T-helper 1 cell treated with Interleukin-12 subunit alpha and Interleukin-12 subunit beta and Interleukin-4 antibody, amounts not matched to agents 30 μg/mL and 1 μg/mL, for 36 hours (primary cell): ENCODE results near the gene KLHL40.

Experiments
- H3K27ac Mint-ChIP-seq: one replicate; pipeline ENCODE4 v1.8.0; 2021; ENCODE audit warnings: mild to moderate bottlenecking, mixed read lengths
- H3K27me3 Mint-ChIP-seq: one replicate; pipeline ENCODE4 v1.8.0; 2021; ENCODE audit warnings: low read depth, mixed read lengths
- H3K36me3 Mint-ChIP-seq: one replicate; pipeline ENCODE4 v1.8.0; 2021; ENCODE audit warnings: low read depth, mixed read lengths
- H3K4me1 Mint-ChIP-seq: one replicate; pipeline ENCODE4 v1.8.0; 2021; ENCODE audit warnings: low read depth, mixed read lengths
- H3K4me3 Mint-ChIP-seq: one replicate; pipeline ENCODE4 v1.8.0; 2021; ENCODE audit warnings: mild to moderate bottlenecking, moderate library complexity, mixed read lengths
- H3K9me3 Mint-ChIP-seq: one replicate; pipeline ENCODE4 v1.8.0; 2021; ENCODE audit warnings: mixed read lengths

The KLHL40 gene

DNA sequence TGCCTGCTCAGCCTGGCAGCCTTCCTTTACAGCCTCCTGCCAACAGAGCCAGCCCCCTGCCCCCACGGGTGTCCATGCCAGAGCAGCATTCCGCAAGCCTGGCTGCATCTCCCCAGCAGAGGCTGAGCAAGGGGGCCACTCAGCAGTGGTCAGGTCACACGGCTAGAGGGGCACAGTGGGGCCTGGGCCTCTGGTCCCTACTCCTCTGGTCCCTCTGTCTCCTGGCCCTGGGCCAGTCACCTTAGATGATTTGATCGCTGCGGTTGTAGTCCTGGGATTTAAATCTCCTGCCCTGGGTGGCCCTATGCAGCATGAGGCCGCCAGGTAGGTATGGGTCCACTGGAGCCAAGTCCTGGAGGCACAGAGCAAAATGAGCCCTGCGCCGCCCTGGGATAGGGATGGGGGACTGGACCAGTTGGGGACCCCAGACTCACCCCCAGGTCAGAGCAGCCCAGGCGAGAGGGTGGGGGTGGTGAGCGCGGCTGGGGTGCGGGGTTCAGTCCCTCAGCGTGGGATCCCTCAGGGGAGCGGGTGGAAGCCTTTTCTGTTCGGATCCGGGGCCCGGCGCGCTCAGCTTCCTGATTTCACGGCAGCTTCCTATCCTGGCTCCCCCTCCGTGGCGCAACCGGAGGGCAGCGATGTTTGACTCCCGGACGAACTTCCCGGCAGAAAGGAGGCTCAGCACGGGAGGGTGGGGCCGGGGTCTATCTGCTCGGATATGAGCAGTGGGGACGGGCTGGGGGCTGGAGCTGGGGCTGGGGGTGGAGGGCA, 31.6 kb upstream of the KLHL40 start, which contains the start of gene ZBTB47:
Gene ZBTB47, plus strand, starts transcription at position 138 of the 771 bp plus-strand sequence. CDS start 4,659 bp downstream, outside the sequence.
- Mint-ChIP-seq H3K27me3 (no peaks in the 10 kb centered on the region), H3K4me1 (peaks cover 13% of the 10 kb centered on the region), H3K36me3 (peaks cover 2% of the 10 kb centered on the region), H3K27ac (peak within 1 kb of the TSS; percentile 72), H3K9me3 (no peaks in the 10 kb centered on the region), H3K4me3 (peak within 1 kb of the TSS; percentile 84)

DNA sequence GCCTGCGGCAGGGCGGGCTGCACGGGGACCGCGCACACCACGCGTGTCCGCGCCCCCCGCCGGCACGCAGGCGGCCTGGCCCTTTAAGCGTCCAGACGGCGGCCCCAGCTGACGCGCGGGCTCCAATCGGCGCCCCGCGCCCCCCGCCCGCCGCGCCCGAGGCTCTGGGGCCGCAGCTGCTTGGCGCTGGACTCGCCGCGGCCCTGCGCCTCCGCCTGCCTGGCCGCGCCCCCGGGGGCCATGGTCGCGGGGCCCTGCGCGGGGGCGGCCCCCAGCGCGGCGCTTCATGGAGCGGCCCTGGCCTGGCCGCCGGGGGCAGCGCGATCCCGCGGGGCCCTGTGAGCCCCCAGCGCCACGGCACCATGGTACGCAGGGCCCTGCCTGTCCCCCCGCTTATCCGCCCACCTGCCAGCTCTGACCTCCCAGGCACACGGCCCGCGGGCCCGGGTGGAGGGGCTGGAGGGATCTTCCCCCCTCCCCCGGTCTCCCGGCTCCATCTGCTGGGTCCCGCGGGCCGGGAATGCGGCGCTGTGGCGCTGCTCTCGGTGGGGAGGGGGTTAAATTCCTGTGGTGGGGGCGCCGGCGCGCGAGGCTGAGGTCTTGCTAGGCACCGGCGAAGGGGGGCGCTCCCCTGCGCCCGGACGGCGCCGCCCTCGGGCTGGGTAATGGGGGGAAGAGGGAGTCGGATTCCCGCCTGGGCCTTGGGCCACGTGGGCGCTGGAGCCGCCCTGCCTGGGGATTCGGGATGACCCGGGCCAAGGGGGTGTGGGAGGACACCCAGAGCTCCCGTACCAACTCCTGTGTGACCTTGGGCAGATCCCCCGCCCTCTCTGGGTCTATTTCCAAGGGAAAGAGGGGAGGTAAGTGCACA, 30.8 kb upstream of the KLHL40 start:
- peaks cover 13% of the 10 kb centered on the region for H3K4me1 Mint-ChIP-seq
- no peaks in the 10 kb centered on the region for H3K36me3 Mint-ChIP-seq
- no peak overlapping the region for H3K27ac Mint-ChIP-seq
- H3K27me3 Mint-ChIP-seq, result no peaks in the 10 kb centered on the region
- peak overlapping the region; percentile 34 for H3K4me3 Mint-ChIP-seq
- H3K9me3 Mint-ChIP-seq, result no peaks in the 10 kb centered on the region

DNA sequence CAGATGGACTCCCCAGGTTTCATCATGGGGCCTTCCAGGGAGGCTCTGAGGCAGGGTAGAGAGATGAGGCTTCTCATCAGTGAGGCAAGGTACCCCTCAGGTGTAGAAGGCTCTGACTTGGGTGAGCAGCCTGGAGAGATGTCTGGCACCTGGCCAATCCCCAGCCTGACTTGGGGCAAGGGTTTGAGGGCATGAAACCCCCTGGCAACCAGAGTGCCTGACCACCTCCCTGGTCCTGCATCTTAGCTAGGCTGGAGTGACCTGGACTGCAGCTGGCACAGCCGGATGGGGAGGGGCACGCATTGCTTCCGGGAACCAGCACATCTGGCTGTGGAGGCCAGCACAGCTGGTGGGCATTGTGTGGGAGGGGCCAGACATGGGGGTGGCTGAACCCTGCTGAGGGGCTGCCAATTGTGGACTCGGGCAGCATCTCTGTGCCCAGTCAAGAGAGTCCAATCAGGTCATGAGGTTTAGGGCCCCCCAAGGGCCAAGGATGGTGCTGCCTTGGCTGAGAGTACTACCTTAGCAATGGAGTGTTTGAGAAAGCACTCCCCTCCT, 29.9 kb upstream of the KLHL40 start:
- H3K9me3 Mint-ChIP-seq, result no peaks in the 10 kb centered on the region
- no peaks in the 10 kb centered on the region for H3K36me3 Mint-ChIP-seq
- H3K27me3 Mint-ChIP-seq, result no peaks in the 10 kb centered on the region
- no peak overlapping the region for H3K27ac Mint-ChIP-seq
- peaks cover 13% of the 10 kb centered on the region for H3K4me1 Mint-ChIP-seq
- peak overlapping the region; percentile 34 for H3K4me3 Mint-ChIP-seq

DNA sequence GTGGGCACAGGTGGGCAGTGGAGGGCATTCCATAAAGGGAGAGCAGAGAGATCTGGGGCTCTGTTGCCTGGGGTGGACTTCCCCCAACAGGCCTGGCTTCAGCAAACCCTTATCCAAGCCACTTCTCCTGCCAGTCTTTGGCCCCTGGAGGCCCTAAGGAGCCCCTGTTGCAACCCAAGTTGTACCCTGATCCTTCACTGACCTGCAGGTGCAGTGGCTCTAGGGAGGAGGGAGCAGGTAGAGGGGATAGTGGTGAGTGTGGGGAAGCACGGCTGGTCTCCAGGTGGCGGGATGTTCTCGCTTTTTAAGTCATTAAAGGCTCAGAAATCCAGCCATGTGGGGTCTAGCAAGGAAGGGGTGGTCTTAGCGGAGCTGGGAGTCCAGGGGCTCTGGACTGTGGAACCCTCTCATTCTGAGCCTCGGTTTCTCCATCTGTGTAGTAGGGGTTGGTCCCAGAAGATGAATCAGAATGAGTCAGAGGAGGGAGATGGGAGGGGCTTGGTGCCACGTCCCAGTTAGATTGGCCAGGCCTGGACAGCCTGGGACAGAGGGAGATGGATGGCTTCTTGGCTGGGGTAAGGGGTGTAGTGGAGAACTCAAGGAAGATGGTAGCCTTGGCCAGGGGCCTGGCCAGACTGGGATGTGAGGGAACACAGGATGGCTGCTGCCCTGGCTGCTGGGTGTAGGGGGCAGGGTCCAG, 29.2 kb upstream of the KLHL40 start:
- Mint-ChIP-seq H3K36me3 (no peaks in the 10 kb centered on the region), H3K4me3 (no peak overlapping the region), H3K27ac (no peak overlapping the region), H3K27me3 (no peaks in the 10 kb centered on the region), H3K9me3 (no peaks in the 10 kb centered on the region), H3K4me1 (peaks cover 13% of the 10 kb centered on the region)

DNA sequence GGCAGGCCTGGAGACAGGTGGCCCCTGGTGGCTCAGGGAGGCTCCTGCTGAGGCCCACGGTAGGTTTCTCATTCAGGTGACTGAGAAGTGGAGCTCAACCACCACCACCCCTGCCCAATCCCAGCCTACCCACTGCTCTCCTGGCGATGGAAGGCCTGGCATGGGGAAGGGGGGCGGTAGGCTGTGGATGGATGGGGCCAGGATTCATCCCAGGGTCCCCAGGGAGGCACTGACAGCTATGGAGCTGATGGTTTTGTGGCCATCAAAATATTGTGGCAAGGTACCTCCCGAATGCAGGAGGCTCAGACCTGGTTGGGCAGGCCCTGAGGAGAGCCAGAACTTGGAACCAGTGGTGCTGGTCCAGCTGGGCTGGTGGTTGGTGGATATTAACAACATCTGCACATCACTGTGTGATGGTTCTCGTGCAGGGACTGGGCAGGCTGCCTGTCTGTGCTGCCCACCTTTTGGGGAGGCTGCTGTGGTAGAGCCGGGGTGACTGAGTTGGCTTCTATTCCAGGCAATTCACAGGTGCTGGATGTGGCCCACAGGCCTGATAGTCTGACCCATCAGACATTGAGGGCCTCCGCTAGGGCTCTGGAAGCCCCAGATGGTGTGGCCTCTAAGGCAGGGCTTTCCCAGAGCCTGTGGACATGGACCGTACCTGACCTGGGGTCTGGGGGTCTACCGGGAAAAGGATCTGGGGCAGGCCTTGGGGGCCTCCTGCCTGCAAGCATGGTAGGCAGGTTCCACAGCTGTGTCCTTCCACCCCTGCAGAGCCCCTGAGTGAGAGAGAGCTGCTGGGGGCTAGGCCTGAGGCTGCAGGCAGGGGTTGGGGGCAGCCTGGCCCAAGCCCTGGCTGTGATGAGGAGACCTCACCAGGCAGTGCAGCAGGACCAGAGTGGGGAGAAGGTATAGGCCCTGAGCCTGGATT, 28.4 kb upstream of the KLHL40 start:
- H3K27me3 Mint-ChIP-seq, result no peaks in the 10 kb centered on the region
- H3K4me3 Mint-ChIP-seq, result no peak overlapping the region
- no peaks in the 10 kb centered on the region for H3K36me3 Mint-ChIP-seq
- peaks cover 13% of the 10 kb centered on the region for H3K4me1 Mint-ChIP-seq
- H3K27ac Mint-ChIP-seq, result no peak overlapping the region
- no peaks in the 10 kb centered on the region for H3K9me3 Mint-ChIP-seq

DNA sequence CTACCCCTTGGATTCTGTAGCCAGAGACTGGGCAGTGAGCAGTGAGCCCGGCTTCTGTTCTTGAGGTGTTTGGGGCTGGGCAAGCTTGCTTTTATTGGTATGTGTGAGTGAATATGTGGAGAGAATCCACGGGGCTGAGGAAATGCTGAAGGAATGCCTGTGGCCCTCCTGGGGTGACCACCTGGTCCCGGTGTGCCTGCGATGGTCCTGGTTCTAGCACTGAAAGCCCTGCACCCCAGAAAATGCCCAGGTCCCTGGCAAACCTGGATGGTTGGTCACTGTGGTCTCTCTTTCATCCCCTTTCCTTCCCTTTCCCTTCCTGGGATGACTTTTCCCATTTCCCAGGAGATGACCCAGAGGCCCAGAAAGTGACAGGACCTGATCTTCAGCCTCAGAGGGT, 27.7 kb upstream of the KLHL40 start:
- no peaks in the 10 kb centered on the region for H3K27me3 Mint-ChIP-seq
- H3K4me3 Mint-ChIP-seq, result no peak overlapping the region
- H3K27ac Mint-ChIP-seq, result peak overlapping the region; percentile 41
- no peaks in the 10 kb centered on the region for H3K36me3 Mint-ChIP-seq
- peaks cover 6% of the 10 kb centered on the region for H3K4me1 Mint-ChIP-seq
- H3K9me3 Mint-ChIP-seq, result no peaks in the 10 kb centered on the region

DNA sequence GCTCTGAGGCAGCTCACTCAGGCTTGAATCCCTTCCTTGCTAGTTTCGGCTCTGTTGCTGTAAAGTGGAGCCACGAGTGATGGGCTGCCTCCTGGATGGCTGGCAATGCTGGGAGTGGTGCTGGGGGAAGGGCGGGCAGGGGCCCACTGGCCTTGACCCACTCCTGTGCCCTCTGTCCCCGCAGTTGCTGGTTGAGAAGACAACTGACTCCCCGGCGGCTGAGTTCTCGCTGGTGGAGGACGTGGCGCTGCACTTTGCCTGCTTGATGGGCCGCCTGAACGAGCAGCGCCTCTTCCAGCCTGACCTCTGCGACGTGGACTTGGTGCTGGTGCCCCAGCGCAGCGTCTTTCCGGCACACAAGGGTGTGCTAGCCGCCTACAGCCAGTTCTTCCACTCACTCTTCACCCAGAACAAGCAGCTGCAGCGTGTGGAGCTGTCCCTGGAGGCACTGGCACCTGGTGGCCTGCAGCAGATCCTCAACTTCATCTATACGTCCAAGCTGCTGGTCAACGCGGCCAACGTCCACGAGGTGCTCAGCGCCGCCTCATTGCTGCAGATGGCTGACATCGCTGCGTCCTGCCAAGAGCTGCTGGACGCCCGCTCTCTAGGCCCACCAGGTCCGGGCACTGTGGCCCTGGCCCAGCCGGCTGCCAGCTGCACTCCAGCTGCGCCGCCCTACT, 27.1 kb upstream of the KLHL40 start:
- H3K9me3 Mint-ChIP-seq, result no peaks in the 10 kb centered on the region
- H3K4me3 Mint-ChIP-seq, result no peak overlapping the region
- H3K36me3 Mint-ChIP-seq, result no peaks in the 10 kb centered on the region
- H3K27me3 Mint-ChIP-seq, result no peaks in the 10 kb centered on the region
- H3K27ac Mint-ChIP-seq, result peak overlapping the region; percentile 41
- H3K4me1 Mint-ChIP-seq, result peaks cover under 1% of the 10 kb centered on the region

DNA sequence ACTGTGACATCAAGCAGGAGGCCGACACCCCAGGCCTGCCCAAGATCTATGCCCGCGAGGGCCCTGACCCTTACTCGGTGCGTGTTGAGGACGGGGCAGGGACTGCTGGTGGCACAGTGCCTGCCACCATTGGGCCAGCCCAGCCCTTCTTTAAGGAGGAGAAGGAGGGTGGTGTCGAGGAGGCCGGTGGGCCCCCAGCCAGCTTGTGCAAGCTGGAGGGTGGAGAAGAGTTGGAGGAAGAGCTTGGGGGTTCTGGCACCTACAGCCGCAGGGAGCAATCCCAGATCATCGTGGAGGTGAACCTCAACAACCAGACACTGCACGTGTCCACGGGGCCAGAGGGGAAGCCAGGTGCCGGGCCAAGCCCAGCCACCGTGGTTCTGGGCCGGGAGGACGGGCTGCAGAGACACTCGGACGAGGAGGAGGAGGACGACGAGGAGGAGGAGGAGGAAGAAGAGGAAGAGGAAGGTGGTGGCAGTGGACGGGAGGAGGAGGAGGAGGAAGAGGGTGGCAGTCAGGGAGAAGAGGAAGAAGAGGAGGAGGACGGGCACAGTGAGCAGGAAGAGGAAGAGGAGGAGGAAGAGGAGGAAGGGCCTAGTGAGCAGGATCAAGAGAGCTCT, 26.5 kb upstream of the KLHL40 start:
- H3K9me3 Mint-ChIP-seq, result no peaks in the 10 kb centered on the region
- no peak overlapping the region for H3K4me3 Mint-ChIP-seq
- no peaks in the 10 kb centered on the region for H3K27me3 Mint-ChIP-seq
- no peaks in the 10 kb centered on the region for H3K36me3 Mint-ChIP-seq
- H3K27ac Mint-ChIP-seq, result no peak overlapping the region
- H3K4me1 Mint-ChIP-seq, result no peaks in the 10 kb centered on the region

DNA sequence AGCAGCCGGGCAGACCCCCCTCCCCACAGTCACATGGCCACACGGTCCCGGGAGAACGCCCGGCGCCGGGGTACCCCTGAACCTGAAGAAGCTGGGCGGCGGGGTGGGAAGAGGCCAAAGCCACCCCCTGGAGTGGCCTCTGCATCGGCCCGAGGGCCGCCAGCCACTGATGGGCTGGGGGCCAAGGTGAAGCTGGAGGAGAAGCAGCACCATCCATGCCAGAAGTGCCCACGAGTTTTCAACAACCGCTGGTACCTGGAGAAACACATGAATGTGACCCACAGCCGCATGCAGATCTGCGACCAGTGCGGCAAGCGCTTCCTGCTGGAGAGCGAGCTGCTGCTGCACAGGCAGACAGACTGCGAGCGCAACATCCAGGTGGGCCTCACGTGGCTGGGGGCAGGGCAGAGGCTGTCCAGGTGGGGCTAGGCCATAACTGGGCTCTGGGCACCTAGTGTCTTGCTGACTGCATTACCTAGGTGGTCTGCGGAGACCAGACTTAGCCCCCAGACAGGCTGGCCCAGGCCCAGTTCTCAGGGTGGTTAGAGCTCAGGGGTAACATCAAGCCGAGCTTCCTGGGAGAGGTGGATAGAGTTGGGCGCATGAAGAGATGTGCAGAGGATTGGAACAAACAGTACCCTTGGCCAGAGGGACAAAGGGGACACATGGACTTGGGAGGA, 25.7 kb upstream of the KLHL40 start:
- Mint-ChIP-seq H3K27ac (no peak overlapping the region), H3K27me3 (no peaks in the 10 kb centered on the region), H3K4me3 (no peak overlapping the region), H3K4me1 (no peaks in the 10 kb centered on the region), H3K36me3 (no peaks in the 10 kb centered on the region), H3K9me3 (no peaks in the 10 kb centered on the region)

DNA sequence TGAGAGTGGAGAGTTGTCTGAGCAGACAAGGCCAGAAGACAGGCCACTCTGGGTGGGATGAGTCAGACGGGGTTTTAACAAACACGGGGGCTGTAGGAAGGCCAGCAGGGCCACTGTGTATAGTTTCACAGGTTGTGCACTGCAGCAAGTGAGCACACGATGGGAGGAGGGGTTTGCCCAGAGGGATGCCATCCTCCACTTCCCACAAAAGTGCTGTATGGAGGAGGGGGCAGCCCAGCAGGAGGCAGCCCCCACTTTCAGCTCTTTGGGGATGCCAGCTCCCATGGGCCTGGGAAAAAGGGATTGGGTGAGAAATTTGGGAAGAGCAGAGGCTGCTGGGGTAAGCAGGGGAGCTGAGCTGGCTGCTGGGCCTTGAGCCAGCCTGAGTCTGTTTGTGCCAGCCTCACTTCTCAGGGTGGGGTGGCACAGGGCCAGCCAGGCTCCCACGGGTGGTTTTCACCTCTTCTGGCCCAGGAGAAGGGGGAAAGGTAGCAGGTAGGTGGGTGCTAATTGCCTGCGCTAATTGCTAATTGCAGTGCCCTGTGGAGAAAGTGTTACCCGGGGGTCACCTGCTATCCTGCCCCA, 25.1 kb upstream of the KLHL40 start:
- Mint-ChIP-seq H3K36me3 (no peaks in the 10 kb centered on the region), H3K9me3 (no peaks in the 10 kb centered on the region), H3K27ac (no peak overlapping the region), H3K27me3 (no peaks in the 10 kb centered on the region), H3K4me3 (no peak overlapping the region), H3K4me1 (no peaks in the 10 kb centered on the region)

DNA sequence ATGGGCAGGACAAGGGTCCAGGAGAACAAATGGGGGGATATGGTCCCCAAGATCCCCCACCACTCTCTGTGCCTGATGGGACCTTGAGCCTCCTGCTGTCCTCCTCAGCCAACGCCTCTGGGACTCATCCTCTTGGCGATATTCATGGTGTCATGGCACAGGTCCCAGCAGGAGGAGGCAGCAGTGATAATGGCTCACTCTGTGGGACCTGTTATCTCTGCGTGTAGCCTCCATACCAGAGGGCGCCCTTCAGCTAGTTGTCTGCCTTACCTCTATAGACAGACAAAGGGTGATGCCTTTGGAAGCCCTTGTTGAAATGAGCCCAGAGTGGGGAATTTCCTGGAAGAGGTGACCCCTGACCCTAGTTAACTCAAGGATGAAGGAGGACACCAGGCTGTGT, 24.4 kb upstream of the KLHL40 start:
- Mint-ChIP-seq H3K9me3 (no peaks in the 10 kb centered on the region), H3K36me3 (no peaks in the 10 kb centered on the region), H3K4me1 (no peaks in the 10 kb centered on the region), H3K27me3 (no peaks in the 10 kb centered on the region), H3K4me3 (no peak overlapping the region), H3K27ac (no peak overlapping the region)

DNA sequence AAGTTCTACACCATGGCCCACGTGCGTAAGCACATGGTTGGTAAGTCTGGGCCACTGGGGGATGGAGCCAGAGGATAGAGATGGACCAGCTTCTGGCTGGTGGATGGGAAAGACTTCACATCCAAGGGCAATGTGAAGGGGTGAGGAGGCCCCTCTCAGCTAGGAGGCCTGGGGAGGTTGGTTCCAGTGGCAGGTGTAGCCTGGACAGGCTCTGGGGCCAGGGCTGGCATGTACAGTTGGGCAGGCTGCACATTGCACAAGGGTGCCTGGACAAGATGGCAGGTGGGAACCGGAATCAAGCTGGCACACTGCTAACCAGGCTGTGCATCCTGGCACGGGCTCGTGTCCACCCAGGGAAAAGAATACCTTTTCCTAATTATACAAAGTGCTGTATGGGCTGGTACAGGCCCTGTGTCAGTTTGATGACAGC, 23.7 kb upstream of the KLHL40 start:
- H3K9me3 Mint-ChIP-seq, result no peaks in the 10 kb centered on the region

More for the DNA sequence above, 23.7 kb upstream of the KLHL40 start:
- H3K27me3 Mint-ChIP-seq, result no peaks in the 10 kb centered on the region
- H3K4me1 Mint-ChIP-seq, result no peaks in the 10 kb centered on the region
- H3K27ac Mint-ChIP-seq, result no peak overlapping the region
- H3K4me3 Mint-ChIP-seq, result no peak overlapping the region
- H3K36me3 Mint-ChIP-seq, result no peaks in the 10 kb centered on the region
